HG02763 (cell line): ENCODE data around the gene BIRC6.

ENCODE experiments used
- ATAC-seq: cut with Tn5 transposase; IDR thresholded peaks from one replicate; pipeline ENCODE4 v1.9.1; 2021; ENCODE audit warnings: mild to moderate bottlenecking, moderate library complexity; ENCODE audit not compliant: unreplicated experiment

BIRC6 gene

DNA sequence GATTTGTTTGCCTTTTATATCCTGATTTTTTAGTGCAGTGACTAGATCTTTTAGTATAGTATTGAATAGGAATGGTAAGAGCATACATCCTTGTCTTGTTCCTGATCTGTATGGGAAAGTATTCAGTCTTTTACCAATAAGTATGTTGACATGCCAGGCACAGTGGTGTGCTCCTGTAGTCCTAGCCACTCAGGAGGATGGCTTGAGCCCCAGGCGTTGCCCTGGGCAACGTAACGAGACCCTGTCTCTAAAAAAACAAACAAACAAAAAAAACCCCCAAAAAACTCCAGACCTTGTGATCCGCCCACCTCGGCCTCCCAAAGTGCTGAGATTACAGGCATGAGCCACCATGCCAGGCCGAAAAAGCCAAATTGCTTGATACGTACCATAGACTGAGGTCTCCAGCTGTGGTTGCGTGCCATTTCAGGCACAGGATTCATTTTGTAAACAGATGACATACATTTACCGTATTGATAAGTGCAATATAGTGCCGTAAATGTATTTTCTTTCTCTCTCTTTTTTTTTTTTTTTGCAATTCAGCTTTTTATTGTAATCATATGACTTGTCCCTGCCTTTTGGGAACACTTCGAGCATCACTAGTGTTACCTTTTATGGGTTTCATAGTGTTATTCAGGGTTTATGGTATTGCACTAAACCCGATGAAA is 18.5 kb downstream of the BIRC6 start:
- no peak for ATAC-seq

DNA sequence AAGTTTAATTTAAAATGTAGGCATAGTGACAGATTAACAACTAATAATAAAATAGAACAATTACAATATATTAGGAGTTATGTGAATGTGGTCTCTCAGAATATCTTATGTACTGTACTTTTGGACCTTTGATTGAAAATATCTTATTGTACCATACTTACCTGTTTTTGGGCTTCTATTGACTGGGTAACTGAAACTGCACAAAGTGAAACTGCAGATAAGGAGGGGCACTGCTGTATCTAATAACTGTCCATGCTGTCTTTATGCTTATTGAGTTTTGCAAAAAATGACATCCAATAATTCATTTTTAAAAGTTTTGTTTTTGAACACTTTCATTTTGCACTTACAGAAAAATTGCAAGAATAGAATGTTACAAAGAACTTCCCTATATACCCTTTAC is 19.9 kb downstream of the BIRC6 start:
- ATAC-seq, result no peak

DNA sequence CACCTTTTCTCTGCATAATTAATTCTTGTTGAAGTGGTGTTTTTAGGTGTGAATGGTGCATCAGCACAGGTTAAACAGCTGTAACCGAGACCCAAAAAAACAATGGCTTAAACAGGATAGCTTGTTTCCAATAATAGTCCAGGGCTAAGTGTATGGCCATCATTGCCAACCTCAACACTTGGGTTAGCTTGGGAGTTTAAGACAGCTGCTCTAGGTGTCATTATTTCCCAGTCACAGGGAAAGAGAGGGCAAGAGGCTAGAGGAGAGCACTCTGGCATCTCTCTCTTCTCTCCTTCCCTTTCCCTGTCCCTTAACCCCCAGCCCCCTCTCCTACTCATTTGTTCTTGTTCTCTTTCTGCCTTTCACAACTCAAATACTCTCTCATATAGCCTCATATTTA is 21.1 kb downstream of the BIRC6 start:
- ATAC-seq, result no peak

DNA sequence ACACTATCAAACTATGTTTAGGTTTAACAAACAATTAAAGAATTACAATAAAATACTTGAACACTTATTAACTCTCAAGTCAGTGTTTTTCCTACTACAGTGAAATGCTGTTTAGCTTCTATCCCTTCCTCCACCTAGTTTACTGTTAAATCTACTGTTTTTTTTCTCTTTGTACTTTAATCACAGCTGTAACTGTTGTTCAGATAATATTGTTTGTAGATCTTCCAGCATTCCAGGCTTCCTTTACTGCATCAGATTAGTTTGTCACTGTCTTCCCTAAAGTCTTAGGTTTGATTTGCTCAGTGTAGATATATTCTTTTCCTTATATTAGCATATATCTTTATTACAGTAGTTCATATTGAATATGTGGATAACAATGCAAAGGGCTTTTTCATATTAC is 22.5 kb downstream of the BIRC6 start:
- no peak for ATAC-seq

DNA sequence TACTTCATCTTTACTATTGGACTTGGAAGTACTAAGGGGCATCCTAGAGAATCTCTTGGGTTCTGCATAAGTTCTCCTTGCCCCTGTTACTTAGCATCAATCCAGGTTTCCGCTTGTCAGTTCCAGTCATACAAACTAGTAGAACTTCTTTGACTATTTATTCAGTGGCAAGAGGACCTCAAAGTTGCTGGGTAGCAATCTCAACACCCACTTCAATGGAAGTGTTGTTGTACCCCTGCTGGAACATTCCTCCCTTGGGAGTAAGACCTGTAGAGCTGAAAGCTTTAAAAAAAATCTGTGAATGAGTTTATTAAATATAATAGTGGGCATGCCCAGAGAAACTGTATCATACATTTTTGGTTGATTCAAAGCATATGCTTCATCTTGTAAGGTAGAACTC is 27.0 kb downstream of the BIRC6 start:
- no peak for ATAC-seq

DNA sequence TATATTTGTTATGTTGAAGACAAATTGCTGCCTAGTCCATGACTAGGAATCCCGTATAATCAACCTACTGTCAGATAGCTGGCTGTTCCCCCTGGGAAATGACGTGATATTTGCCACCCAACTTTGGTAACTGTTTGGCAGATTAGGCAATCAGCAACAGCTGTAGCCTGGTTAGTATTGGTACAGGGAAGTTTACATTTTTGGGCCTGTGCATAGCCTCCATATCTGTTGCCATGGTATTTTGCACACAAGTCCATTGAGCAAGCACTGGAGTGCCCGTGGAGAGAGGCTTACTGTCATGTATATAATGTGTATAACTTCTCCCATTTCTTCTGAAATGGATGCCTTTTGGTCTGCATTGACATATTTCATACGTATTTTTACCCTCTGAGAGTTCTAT is 27.7 kb downstream of the BIRC6 start:
- no peak for ATAC-seq

DNA sequence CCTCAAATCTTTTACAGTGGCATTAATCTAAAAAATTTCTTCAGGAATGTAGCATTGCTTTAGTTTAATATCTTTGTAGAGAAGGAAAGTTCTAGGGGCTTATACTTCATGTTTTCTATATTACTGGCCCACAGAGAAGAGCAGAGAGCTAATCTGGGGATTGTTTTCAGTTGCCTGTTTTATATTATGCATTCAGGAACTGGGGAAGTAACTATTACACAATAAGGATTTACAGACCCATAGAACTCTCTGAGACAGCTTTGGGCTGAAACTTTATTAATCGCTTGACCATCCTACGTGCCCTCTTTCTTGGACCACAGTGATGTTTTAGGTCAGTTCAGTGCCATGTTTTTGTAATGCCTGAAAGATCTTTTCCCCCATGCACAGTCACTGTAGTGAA is 29.9 kb downstream of the BIRC6 start:
- no peak for ATAC-seq

DNA sequence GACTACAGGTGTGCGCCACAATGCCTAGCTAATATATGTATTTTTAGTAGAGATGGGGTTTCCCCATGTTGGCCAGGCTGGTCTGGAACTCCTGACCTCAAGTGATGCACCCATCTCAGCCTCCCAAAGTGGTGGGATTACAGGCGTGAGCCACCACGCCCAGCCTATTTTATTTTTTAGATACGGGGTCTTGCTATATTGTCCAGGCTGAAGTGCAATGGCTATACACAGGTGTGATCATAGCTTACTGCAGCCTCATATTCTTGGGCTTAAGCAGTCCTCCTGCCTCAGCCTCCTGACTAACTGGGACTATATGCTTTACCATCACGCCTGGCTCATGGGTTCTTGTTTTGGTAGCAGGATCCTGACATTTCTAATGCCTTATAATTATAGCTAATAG is 42.4 kb downstream of the BIRC6 start:
- no peak for ATAC-seq

DNA sequence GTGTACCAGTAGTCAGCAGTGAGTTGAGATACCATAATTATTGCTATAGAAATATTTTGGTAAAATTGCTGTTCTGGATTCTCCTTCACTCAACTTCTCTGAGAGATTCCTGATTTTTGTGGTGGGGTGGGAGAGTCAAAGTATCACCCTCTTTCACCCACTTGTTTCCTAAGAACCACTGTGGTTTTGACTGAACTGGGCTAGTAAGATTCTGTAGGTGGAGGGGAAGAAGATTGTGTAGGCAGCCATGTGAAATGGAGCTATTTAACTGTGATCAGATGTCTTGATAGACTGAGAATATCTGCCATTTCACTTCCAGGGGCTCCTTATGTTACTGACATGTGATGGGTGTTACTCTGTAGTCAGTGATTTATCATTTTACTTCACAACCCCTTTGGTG is 45.3 kb downstream of the BIRC6 start:
- ATAC-seq, result no peak

DNA sequence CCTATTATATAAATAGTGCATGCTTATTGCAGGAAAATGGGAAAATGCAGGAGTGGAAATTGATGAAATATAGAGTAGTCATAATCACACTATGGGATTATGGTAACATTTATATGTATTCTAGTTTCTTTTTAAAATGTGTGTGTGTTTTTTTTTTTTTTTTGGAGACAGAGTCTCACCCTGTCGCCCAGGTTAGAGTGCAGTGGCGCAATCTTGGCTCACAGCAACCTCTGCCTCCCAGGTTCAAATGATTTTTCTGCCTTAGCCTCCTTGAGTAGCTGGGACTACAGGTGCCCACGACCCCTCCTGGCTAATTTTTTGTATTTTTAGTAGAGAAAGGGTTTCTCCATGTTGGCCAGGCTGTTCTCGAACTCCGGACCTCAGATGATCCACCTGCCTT is 47.0 kb downstream of the BIRC6 start:
- no peak for ATAC-seq

DNA sequence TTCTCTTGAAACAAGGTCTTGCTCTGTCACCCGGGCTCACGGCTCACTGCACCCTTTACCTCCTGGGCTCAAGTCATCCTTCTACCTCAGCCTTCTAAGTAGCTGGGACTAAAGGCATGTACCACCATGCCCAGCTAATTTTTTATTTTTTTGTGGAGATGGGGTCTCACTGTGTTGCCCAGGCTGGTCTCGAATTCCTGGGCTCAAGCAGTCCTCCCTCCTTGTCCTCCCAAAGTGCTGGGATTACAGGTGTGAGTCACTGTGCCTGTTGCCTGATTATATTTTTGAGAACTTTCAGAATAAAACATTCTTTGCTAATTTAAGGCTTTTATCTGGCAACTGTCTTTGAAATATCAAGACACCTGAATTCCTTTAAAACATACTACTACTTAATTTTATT is 47.9 kb downstream of the BIRC6 start:
- ATAC-seq, result no peak

DNA sequence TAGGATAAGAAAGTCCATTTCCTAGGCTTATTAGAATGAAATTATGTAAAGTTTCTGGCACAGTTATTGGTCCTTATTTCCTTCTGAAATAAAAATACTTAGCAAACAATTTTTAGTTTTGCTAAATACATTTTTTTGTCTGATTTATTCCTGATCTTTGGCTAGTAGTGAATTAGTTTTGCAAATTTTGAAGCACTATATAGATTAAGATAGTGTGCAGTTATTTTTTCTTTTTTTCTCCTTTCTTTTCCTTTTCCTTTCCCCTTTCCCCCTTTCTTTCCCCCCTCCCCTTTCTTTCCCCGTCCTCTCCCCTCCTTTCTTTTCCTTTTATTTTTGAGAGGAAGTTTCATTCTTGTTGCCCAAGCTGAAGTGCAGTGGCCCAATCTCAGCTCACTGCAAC is 59.7 kb downstream of the BIRC6 start:
- no peak for ATAC-seq

DNA sequence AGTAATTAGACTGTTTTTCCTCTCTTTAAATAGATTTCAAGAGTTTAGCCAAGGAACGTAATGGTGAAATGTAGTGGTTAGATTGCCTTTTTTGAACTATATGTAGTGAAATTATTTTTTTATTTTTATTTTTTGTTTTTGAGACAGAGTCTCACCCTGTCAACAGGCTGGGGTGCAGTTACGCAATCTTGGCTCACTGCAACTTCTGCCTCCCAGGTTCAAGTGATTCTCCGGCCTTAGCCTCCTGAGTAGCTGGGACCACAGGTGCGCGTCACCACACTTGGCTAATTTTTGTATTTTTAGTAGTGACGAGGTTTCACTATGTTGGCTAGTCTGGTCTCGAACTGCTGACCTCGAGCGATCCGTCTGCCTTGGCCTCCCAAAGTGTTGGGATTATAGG is 60.8 kb downstream of the BIRC6 start:
- no peak for ATAC-seq

DNA sequence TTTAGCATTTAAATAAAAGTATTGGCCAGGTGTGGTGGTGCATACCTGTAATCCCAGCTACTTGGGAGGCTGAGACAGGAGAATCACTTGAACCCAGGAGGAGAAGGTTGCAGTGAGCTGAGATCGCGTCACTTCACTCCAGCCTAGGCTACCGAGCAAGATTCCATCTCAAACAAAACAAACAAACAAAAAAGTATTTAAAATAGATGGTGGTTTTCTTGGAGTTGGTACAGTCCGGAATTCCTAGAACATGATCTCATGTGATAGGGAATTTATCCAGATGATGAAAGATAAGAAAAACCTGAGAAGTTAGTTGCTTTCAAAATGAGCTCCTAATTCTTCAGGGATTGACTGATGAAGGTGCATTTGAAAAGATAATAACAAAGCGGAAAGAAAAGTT is 62.0 kb downstream of the BIRC6 start:
- no peak for ATAC-seq

DNA sequence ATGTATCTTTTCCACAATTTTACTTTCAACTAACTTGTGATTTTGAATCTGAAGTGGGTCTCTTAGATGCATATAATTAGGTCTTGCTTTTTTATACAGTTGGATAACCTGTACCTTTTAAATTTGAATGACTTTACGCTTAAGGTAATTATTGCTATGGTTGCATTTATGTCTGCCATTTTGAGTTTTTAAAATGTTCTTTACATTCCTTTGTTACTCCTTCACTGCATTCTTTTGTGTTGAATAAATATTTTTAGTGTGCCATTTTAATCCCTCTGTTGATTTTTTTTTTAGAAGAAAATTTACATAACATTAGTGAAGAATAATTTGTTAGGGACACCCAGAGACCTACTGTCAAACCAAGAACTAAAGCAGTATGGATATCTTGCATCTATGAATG is 65.3 kb downstream of the BIRC6 start:
- ATAC-seq, result no peak

DNA sequence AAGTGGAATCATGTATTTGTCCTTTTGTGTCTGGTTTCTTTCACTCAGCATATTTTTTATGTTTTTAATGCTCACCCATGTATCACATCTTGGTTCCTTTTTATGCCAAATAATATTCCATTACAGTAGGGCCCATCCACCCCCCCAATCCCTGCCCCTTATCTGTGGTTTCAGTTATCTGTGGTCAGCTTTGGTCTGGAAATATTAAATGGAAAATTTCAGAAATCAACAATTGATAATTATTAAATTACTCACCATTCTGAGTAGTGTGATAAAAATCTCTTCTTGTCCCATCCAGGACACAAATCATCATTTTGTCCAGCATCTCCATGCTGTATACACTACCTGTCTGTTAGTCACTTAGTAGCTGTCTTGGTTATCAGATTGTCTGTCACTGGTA is 66.7 kb downstream of the BIRC6 start:
- ATAC-seq, result no peak

DNA sequence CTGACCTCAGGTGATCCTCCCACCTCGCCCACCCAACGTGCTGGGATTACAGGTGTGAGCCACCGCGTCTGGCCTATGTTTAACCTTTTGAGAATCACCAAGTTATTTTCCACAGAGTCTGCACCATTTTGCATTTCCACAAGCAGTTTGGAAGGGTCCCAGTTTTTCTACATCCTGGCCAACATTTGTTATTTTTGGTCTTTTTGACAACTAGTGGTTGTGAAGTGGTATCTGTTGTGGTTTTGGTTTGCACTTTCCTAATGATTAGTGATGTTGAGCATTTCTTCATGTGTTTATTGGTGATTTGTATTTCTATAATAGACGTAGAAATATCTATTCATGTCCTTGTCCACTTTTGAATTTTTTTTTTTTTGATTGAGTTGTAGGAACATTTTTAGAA is 67.9 kb downstream of the BIRC6 start:
- no peak for ATAC-seq

DNA sequence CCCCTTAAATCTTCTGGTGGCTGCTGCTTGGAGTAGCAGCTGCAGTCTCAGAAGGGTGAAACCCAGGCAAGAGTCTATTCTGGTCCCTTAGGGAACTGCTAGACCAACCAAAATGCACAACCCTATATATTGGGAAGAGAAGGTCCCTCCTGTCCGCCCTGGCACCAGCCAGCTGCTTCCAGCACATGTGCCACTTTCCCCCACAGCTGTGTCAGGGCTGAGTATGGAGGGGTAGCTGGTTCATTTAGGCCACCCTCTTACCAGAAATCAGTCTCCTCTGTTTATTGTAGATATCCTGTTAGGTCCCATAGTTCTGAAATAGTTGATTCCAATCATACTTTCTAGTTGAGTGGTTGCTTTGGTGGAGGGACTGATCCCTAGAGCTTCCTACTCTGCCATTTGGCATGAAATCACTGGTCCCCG is 68.9 kb downstream of the BIRC6 start:
- ATAC-seq, result no peak

DNA sequence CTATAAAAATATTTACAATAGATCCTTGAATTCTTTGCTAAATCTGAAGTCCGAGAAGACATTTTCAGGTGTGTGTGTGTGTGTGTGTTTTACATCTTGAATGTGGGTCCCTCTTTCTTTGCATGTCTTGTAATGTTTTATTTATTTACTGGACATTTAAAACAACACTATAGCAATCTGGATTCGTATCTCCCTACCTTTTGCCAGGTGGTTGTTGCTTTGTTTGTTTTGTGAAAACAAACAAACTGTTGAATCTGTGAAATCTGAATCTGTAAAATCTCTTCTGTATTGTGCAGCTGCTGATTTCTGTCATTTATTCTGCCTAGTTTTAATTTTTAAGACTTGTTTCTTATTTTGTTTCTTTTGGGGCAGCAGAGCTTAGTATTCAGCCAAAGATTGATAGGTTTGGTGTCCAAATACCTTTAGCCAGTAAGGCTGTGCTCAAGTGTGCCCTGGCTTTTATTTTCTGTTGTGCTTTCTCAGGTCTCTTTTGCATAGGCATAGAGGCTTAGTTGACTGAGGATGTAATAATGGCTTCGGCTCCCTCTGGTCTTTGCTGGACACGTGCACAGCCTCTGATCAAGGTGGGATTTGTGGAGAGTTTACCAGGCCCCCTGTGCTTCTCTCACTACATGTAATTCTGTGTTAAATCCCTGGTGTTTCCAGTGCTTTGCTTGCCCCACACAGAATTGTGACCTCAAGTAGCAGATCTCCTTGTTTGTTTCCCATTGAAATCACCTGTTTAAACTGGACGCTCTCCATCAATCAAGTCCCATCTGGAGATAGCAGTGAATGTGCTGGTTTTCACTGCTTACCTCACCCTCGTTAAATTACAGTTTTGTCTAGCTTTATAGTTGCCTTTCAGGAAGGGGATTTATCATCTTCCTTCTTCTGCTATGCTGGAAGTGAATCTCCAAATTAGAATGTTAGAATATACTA is 71.1 kb downstream of the BIRC6 start:
- no peak for ATAC-seq

DNA sequence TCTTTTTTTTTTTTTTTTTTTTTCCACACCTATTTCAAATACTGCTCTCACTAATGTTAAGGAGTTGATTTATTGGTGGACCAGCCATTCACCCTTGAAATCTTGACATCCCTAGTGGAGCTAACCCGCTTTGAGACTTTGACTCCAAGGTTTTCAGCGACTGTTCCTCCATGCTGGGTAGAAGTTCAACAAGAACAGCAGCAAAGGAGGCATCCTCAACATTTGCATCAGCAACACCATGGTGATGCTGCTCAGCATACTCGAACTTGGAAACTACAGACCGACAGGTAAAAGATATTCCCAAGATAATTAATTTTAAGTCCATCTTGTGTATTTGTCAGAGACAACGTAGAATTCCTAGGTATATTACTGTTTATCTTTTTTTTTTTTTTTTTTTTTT is 74.0 kb downstream of the BIRC6 start:
- no peak for ATAC-seq

DNA sequence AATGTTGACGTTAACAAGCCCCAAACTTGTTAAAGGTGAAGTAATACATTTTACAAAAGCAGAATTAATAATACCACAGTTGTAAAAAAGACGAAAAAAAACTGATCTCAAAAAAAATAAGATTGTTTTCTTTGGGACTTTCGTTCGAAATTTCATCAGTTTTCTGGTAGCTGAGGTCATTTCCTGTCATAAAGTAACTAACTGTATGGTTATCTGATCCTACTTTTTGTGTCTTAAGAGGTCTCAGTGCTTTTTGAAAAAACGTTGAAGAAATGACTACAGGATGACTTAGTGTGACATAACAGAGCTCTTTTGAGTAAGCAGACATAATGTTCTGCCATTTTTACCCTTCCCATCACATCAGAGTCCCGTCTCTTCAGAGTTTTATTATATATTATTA is 79.3 kb downstream of the BIRC6 start:
- no peak for ATAC-seq

DNA sequence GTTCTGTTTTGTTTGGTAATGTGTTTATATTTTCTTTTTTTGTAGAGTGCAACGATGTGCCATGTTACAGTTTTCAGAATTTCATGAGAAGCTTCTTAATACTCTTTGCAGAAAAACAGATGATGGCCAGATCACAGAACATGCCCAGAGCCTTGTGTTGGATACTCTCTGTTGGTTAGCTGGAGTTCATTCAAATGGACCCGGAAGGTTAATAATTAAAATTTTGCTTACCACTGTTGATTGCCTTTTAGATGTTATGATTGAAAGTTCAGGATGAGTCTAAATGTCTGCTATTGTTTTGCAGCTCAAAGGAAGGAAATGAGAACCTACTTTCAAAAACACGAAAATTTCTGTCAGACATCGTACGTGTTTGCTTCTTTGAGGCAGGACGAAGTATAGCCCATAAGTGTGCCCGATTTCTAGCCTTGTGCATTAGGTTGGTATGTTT is 85.2 kb downstream of the BIRC6 start:
- ATAC-seq, result no peak
